Measurements from ENCODE around the gene RTN4R. TPM values are rescaled to one million over a fixed set of nuclear protein-coding genes. Genes with fewer than 3 reads are reported as not detected.

The RTN4R gene
- total RNA-seq, 1 donor from 2014 or later, result 0.43 TPM

GRCh38 chr22:20298803-20299745 is 31.0 kb upstream of the RTN4R start:
- H3K27me3 ChIP-seq, result no peaks in the 10 kb centered on the region
- peaks cover 3 to 12% of the 10 kb centered on the region in 2 donors for H3K4me1 ChIP-seq
- TF ChIP-seq, protein P1, sequence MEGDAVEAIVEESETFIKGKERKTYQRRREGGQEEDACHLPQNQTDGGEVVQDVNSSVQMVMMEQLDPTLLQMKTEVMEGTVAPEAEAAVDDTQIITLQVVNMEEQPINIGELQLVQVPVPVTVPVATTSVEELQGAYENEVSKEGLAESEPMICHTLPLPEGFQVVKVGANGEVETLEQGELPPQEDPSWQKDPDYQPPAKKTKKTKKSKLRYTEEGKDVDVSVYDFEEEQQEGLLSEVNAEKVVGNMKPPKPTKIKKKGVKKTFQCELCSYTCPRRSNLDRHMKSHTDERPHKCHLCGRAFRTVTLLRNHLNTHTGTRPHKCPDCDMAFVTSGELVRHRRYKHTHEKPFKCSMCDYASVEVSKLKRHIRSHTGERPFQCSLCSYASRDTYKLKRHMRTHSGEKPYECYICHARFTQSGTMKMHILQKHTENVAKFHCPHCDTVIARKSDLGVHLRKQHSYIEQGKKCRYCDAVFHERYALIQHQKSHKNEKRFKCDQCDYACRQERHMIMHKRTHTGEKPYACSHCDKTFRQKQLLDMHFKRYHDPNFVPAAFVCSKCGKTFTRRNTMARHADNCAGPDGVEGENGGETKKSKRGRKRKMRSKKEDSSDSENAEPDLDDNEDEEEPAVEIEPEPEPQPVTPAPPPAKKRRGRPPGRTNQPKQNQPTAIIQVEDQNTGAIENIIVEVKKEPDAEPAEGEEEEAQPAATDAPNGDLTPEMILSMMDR (IDR thresholded peaks at IDR 0.05), result no peak
- H3K36me3 ChIP-seq, result no peaks in the 10 kb centered on the region
- H3K9me3 ChIP-seq, result no peaks in the 10 kb centered on the region
- no peak overlapping the region for H3K27ac ChIP-seq
- intact Hi-C loops (cut with DNase I), result no loop called here
- peak; percentile 41 to 84 for DNase-seq (ENCODE audit: low spot score in 2 of 2)
- peak overlapping the region; percentile 66 to 70 for H3K4me3 ChIP-seq

- H3K4me1 ChIP-seq, result peaks cover 3 to 12% of the 10 kb centered on the region in 2 donors
- no peaks in the 10 kb centered on the region for H3K36me3 ChIP-seq
- TF ChIP-seq, protein P1 (IDR thresholded peaks at IDR 0.05), result no peak
- H3K27me3 ChIP-seq, result no peaks in the 10 kb centered on the region
- no peak overlapping the region for H3K27ac ChIP-seq
- intact Hi-C loops (cut with DNase I), result no loop called here
- no peak for DNase-seq (ENCODE audit: low spot score in 2 of 2)
- H3K9me3 ChIP-seq, result no peaks in the 10 kb centered on the region
- peak overlapping the region; percentile 66 to 70 for H3K4me3 ChIP-seq
These were observed 30.1 kb upstream of the RTN4R start for GRCh38 chr22:20298110-20298802.

- intact Hi-C loops (cut with DNase I), result no loop called here
These were observed 29.4 kb upstream of the RTN4R start for GRCh38 chr22:20297414-20298109.

GRCh38 chr22:20296598-20296997 is 28.5 kb upstream of the RTN4R start:
- TF ChIP-seq, protein P1 (IDR thresholded peaks at IDR 0.05), result no peak
- Histone ChIP-seq H3K36me3 (no peaks in the 10 kb centered on the region), H3K4me1 (peaks cover 3 to 12% of the 10 kb centered on the region in 2 donors), H3K27me3 (no peaks in the 10 kb centered on the region), H3K4me3 (no peak overlapping the region), H3K27ac (no peak overlapping the region), H3K9me3 (no peaks in the 10 kb centered on the region)
- DNase-seq (ENCODE audit: low spot score in 2 of 2), result no peak
- intact Hi-C loops (cut with DNase I), result no loop called here

More at GRCh38 chr22:20297414-20298109, 29.4 kb upstream of the RTN4R start:
- Histone ChIP-seq H3K27ac (no peak overlapping the region), H3K4me3 (no peak overlapping the region), H3K27me3 (no peaks in the 10 kb centered on the region), H3K9me3 (no peaks in the 10 kb centered on the region), H3K4me1 (peaks cover 3 to 12% of the 10 kb centered on the region in 2 donors), H3K36me3 (no peaks in the 10 kb centered on the region)
- DNase-seq (ENCODE audit: low spot score in 2 of 2), result no peak
- TF ChIP-seq, protein P1 (IDR thresholded peaks at IDR 0.05), result no peak

GRCh38 chr22:20295262-20296064 is 27.3 kb upstream of the RTN4R start:
- DNase-seq (ENCODE audit: low spot score in 2 of 2), result no peak
- Histone ChIP-seq H3K9me3 (no peaks in the 10 kb centered on the region), H3K36me3 (no peaks in the 10 kb centered on the region), H3K4me1 (peaks cover 3 to 12% of the 10 kb centered on the region in 2 donors), H3K4me3 (no peak overlapping the region), H3K27ac (no peak overlapping the region), H3K27me3 (no peaks in the 10 kb centered on the region)
- TF ChIP-seq, protein P1 (IDR thresholded peaks at IDR 0.05), result no peak
- intact Hi-C loops (cut with DNase I), result no loop called here

Data from ascending aorta (tissue), 2 donors.